H9 (cell line): Measurements from ENCODE around the gene CADPS. TPM values are rescaled to one million over a fixed set of nuclear protein-coding genes. Genes with fewer than 3 reads are reported as not detected.

ENCODE experiments used
- DNase-seq: peaks from one replicate; pipeline ENCODE4 v3.0.0-alpha.2; 2017
- H2AFZ ChIP-seq: one replicate; pipeline ENCODE4 v1.6.1; 2013; ENCODE audit warnings: mild to moderate bottlenecking, low read length, control low read depth, moderate library complexity
- H2AK5ac ChIP-seq: 2 replicates; pipeline ENCODE4 v1.6.1; 2013; ENCODE audit warnings: low read length, control low read depth, mixed read lengths; ENCODE audit not compliant: insufficient read length
- H2BK120ac ChIP-seq: one replicate; pipeline ENCODE4 v1.6.1; 2013; ENCODE audit warnings: low read depth, mild to moderate bottlenecking, low read length, control low read depth, inconsistent platforms; ENCODE audit not compliant: poor library complexity, severe bottlenecking
- H2BK12ac ChIP-seq: 2 replicates; pipeline ENCODE4 v1.6.1; 2013; ENCODE audit warnings: low read length, control low read depth, mixed read lengths, low read depth; ENCODE audit not compliant: insufficient read length
- H2BK15ac ChIP-seq: 2 replicates; pipeline ENCODE4 v1.6.1; 2013; ENCODE audit warnings: low read depth, low read length, control low read depth
- H2BK20ac ChIP-seq: one replicate; pipeline ENCODE4 v1.6.1; 2013; ENCODE audit warnings: low read depth, mild to moderate bottlenecking, low read length, control low read depth, inconsistent platforms; ENCODE audit not compliant: poor library complexity, severe bottlenecking
- H2BK5ac ChIP-seq: 2 replicates; pipeline ENCODE4 v1.6.1; 2013; ENCODE audit warnings: low read length, control low read depth, mixed read lengths; ENCODE audit not compliant: insufficient read length
- H3K14ac ChIP-seq: 2 replicates; pipeline ENCODE4 v1.6.1; 2013; ENCODE audit warnings: low read length, control low read depth; ENCODE audit not compliant: insufficient read depth
- H3K18ac ChIP-seq: 2 replicates; pipeline ENCODE4 v1.6.1; 2013; ENCODE audit warnings: low read depth, mild to moderate bottlenecking, mixed read lengths, low read length, control low read depth; ENCODE audit not compliant: insufficient read length
- H3K23ac ChIP-seq: 2 replicates; pipeline ENCODE4 v1.6.1; 2013; ENCODE audit warnings: low read length, control low read depth, mixed read lengths, low read depth; ENCODE audit not compliant: insufficient read length
- H3K23me2 ChIP-seq: 2 replicates; pipeline ENCODE4 v1.6.1; 2013; ENCODE audit warnings: low read depth, mild to moderate bottlenecking, mixed read lengths, low read length, control low read depth; ENCODE audit not compliant: insufficient read length, poor library complexity, severe bottlenecking
- H3K27ac ChIP-seq: 2 replicates; pipeline ENCODE4 v1.5.1; 2013; ENCODE audit warnings: low read length, control low read depth, mixed read lengths, low read depth; ENCODE audit not compliant: insufficient read length
- H3K27me3 ChIP-seq: 2 replicates; pipeline ENCODE4 v1.6.1; 2013; ENCODE audit warnings: low read length, control low read depth, inconsistent platforms; ENCODE audit not compliant: insufficient read depth
- H3K4ac ChIP-seq: 2 replicates; pipeline ENCODE4 v1.6.1; 2013; ENCODE audit warnings: low read depth, mild to moderate bottlenecking, control low read depth, inconsistent platforms, low read length, moderate library complexity
- H3K4me1 ChIP-seq: 2 replicates; pipeline ENCODE4 v1.6.1; 2013; ENCODE audit warnings: low read length, control low read depth, inconsistent platforms; ENCODE audit not compliant: insufficient read depth
- H3K4me2 ChIP-seq: 2 replicates; pipeline ENCODE4 v1.6.1; 2013; ENCODE audit warnings: low read length, control low read depth, mixed read lengths; ENCODE audit not compliant: insufficient read length, insufficient read depth
- H3K56ac ChIP-seq: 2 replicates; pipeline ENCODE4 v1.6.1; 2013; ENCODE audit warnings: low read depth, mild to moderate bottlenecking, mixed read lengths, low read length, control low read depth; ENCODE audit not compliant: insufficient read length
- H3K79me1 ChIP-seq: 2 replicates; pipeline ENCODE4 v1.6.1; 2013; ENCODE audit warnings: low read depth, mild to moderate bottlenecking, moderate library complexity, low read length, control low read depth, inconsistent platforms; ENCODE audit not compliant: insufficient read depth, poor library complexity, severe bottlenecking
- H3K79me2 ChIP-seq: 2 replicates; pipeline ENCODE4 v1.6.1; 2013; ENCODE audit warnings: low read length, control low read depth, inconsistent platforms; ENCODE audit not compliant: insufficient read depth
- H3K9ac ChIP-seq: 2 replicates; pipeline ENCODE4 v1.6.1; 2013; ENCODE audit warnings: low read length, control low read depth, mixed read lengths; ENCODE audit not compliant: insufficient read length; ENCODE audit errors: extremely low read depth
- H3K9me3 ChIP-seq: one replicate; pipeline ENCODE4 v1.6.1; 2013; ENCODE audit warnings: low read depth, low read length, inconsistent platforms; ENCODE audit not compliant: control insufficient read depth
- H3T11ph ChIP-seq: one replicate; pipeline ENCODE4 v1.6.1; 2013; ENCODE audit warnings: mild to moderate bottlenecking, low read length, control low read depth, inconsistent platforms
- H4K20me1 ChIP-seq: one replicate; pipeline ENCODE4 v1.6.1; 2013; ENCODE audit not compliant: control insufficient read depth, insufficient read length, insufficient read depth
- H4K5ac ChIP-seq: 2 replicates; pipeline ENCODE4 v1.6.1; 2013; ENCODE audit warnings: low read depth, mild to moderate bottlenecking, mixed read lengths, low read length, control low read depth; ENCODE audit not compliant: insufficient read length
- H4K8ac ChIP-seq: replicated peaks from 2 replicates; pipeline ENCODE4 v1.6.1; 2013; ENCODE audit warnings: low read length, control low read depth, mixed read lengths, low read depth; ENCODE audit not compliant: insufficient read length
- H4K91ac ChIP-seq: 2 replicates; pipeline ENCODE4 v1.6.1; 2013; ENCODE audit warnings: low read depth, mild to moderate bottlenecking, moderate library complexity, mixed read lengths, low read length, control low read depth; ENCODE audit not compliant: insufficient read length
- H3K27ac Mint-ChIP-seq, 3 experiments: 2 replicates in 2 of 3; 3 replicates in 1 of 3; pipeline ENCODE4 v1.8.0; 2020 to 2021; ENCODE audit warnings: mixed read lengths in 3 of 3, mild to moderate bottlenecking in 1 of 3, moderate library complexity in 1 of 3
- H3K27me3 Mint-ChIP-seq: 2 replicates; pipeline ENCODE4 v1.8.0; 2021; ENCODE audit warnings: low read depth, mild to moderate bottlenecking, moderate library complexity, mixed read lengths
- H3K36me3 Mint-ChIP-seq, 3 experiments: 2 replicates in 2 of 3; 3 replicates in 1 of 3; pipeline ENCODE4 v1.8.0; 2020 to 2021; ENCODE audit warnings: low read depth in 3 of 3, mixed read lengths in 3 of 3; ENCODE audit not compliant: insufficient read depth in 1 of 3
- H3K4me1 Mint-ChIP-seq, 2 experiments: 2 replicates each; pipeline ENCODE4 v1.8.0; 2020; ENCODE audit warnings: mixed read lengths in 2 of 2
- H3K4me3 Mint-ChIP-seq, 2 experiments: 2 replicates in 1 of 2; 3 replicates in 1 of 2; pipeline ENCODE4 v1.8.0; 2020 to 2021; ENCODE audit warnings: mild to moderate bottlenecking in 2 of 2, mixed read lengths in 2 of 2, moderate library complexity in 1 of 2
- H3K9me3 Mint-ChIP-seq, 2 experiments: 2 replicates in 1 of 2; 3 replicates in 1 of 2; pipeline ENCODE4 v1.8.0; 2020; ENCODE audit warnings: mild to moderate bottlenecking in 2 of 2, mixed read lengths in 2 of 2, moderate library complexity in 1 of 2
- CTCF ChIP-seq: fragments of 200-600 bp; sonication (generic); conservative IDR thresholded peaks from 3 replicates; pipeline ENCODE4 v1.8.0; 2021; ENCODE audit warnings: antibody characterized with exemption, mild to moderate bottlenecking
- WGBS: extraction: QIAGEN DNeasy Blood & Tissue Kit; methylation state at CpG from one replicate; pipeline ENCODE4 v1.1.7; 2013; ENCODE audit warnings: missing lambda C conversion rate, low lambda C conversion rate, mixed read lengths; ENCODE audit not compliant: insufficient read length; ENCODE audit errors: extremely low coverage; 5-methylcytosine and 5-hydroxymethylcytosine counted together
- total RNA-seq: library from RNA; stranded (reverse); gene quantifications from 2 replicates; pipeline ENCODE4 v1.2.1, GENCODE V29; 2021

CADPS gene
- total RNA-seq, 1 experiment from 2014 or later = 6.6 TPM

DNA sequence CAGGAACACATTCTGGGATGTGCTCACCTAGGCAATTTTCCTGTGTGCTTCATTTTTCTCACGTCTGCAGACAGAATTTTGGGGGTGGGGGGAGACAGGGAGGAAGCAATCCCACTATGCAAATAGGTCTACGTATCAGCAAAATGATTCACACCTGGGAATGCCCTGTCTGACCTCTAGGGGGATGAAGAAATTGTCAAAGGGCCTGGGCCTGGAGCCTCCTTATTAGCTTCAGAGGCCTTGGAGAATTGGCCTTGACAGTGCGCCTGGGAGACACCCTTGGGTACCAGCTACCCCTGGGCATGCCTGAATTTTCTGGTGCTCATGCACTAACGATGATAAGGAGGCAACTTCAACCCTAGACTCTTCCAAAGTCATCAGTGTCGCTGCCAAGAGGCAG is 207.5 kb downstream of the CADPS start:
- Histone ChIP-seq H2AFZ (no peak overlapping the region), H3K27me3 (no peaks in the 10 kb centered on the region), H2BK20ac (no peak overlapping the region), H4K20me1 (no peaks in the 10 kb centered on the region), H3K9me3 (no peaks in the 10 kb centered on the region), H2BK12ac (no peak overlapping the region), H3K14ac (no peak overlapping the region), H2AK5ac (no peak overlapping the region), H3K79me1 (no peaks in the 10 kb centered on the region), H3K79me2 (no peaks in the 10 kb centered on the region), H3K27ac (no peak overlapping the region), H2BK5ac (no peak overlapping the region), H2BK15ac (no peak overlapping the region), H3K4me2 (no peak overlapping the region), H3K9ac (no peak overlapping the region), H4K91ac (no peak overlapping the region), H3K23me2 (no peaks in the 10 kb centered on the region), H3K56ac (no peak overlapping the region), H4K5ac (no peak overlapping the region), H3K18ac (no peak overlapping the region), H3K23ac (no peak overlapping the region), H3T11ph (no peak overlapping the region), H4K8ac (no peak overlapping the region), H3K4ac (no peak overlapping the region), H2BK120ac (no peak overlapping the region), H3K4me1 (no peaks in the 10 kb centered on the region)
- WGBS = no CpG with 5 or more reads among the region's 5 CpGs
- Mint-ChIP-seq H3K27ac (no peak overlapping the region), H3K27me3 (no peaks in the 10 kb centered on the region), H3K4me3 (no peak overlapping the region), H3K9me3 (no peaks in the 10 kb centered on the region), H3K36me3 (no peaks in the 10 kb centered on the region; a peak in 1 of 7 replicates), H3K4me1 (peaks cover 17 to 21% of the 10 kb centered on the region in 2 experiments)
- peak; percentile 74 for TF ChIP-seq CTCF
- DNase-seq = peak; percentile 42
